ENCODE data around the gene SULT1A1.
"Not testable (repeated sequence)": the region's sequence is repeated elsewhere in the genome, so short reads cannot be mapped to it uniquely, and the experiment has no call there.

SULT1A1 gene

GRCh38 chr16:28609631-28610594, at the start of gene SULT1A1:
SULT1A1 (minus strand) TSS chr16:28610044; CDS start chr16:28608855, 1,189 bp downstream.
- peak in 1 of 10 donors; percentile 75 for DNase-seq
- intact Hi-C loops (cut with DNase I) = no loop called here

GRCh38 chr16:28639959-28640358, 30.1 kb upstream of the SULT1A1 start:
- intact Hi-C loops (cut with DNase I) = not testable (repeated sequence)

GRCh38 chr16:28638359-28638758, 28.5 kb upstream of the SULT1A1 start:
- DNase-seq; intact Hi-C loops (cut with DNase I): not testable (repeated sequence)

More at GRCh38 chr16:28639959-28640358, 30.1 kb upstream of the SULT1A1 start:
- DNase-seq = not testable (repeated sequence)

- DNase-seq; intact Hi-C loops (cut with DNase I): not testable (repeated sequence)
These were observed 27.9 kb upstream of the SULT1A1 start, which contains the start of gene NPIPB8 for GRCh38 chr16:28637765-28638164. NPIPB8 (plus strand) TSS chr16:28638065; CDS start chr16:28638361, 296 bp downstream.

- DNase-seq; intact Hi-C loops (cut with DNase I): not testable (repeated sequence)
These were observed 26.4 kb upstream of the SULT1A1 start for GRCh38 chr16:28636093-28636823.

GRCh38 chr16:28630905-28631304, 21.1 kb upstream of the SULT1A1 start:
- DNase-seq; intact Hi-C loops (cut with DNase I): not testable (repeated sequence)

- peak in 9 of 10 donors; percentile 19 to 94 (median 53) for DNase-seq
- intact Hi-C loops (cut with DNase I) = no loop called here
These were observed 13.4 kb upstream of the SULT1A1 start for GRCh38 chr16:28623172-28623711.

GRCh38 chr16:28622532-28623171, 12.8 kb upstream of the SULT1A1 start:
- intact Hi-C loops (cut with DNase I); DNase-seq: not testable (repeated sequence)

- intact Hi-C loops (cut with DNase I) = no loop called here
- no peak for DNase-seq
These were observed 11.8 kb upstream of the SULT1A1 start for GRCh38 chr16:28621481-28622155.

GRCh38 chr16:28620316-28620715, 10.5 kb upstream of the SULT1A1 start:
- intact Hi-C loops (cut with DNase I); DNase-seq: not testable (repeated sequence)

- intact Hi-C loops (cut with DNase I) = no loop called here
- no peak for DNase-seq
These were observed 8.0 kb upstream of the SULT1A1 start for GRCh38 chr16:28617874-28618273.

GRCh38 chr16:28616636-28617035, 6.8 kb upstream of the SULT1A1 start:
- DNase-seq = no peak
- intact Hi-C loops (cut with DNase I) = no loop called here

- peak in 1 of 10 donors; percentile 51 for DNase-seq
- intact Hi-C loops (cut with DNase I) = not testable (repeated sequence)
These were observed 6.4 kb upstream of the SULT1A1 start for GRCh38 chr16:28616224-28616577.

- peak in 9 of 10 donors; percentile 51 to 95 (median 69) for DNase-seq
- intact Hi-C loops (cut with DNase I) = not testable (repeated sequence)
These were observed 5.8 kb upstream of the SULT1A1 start for GRCh38 chr16:28615486-28616223.

GRCh38 chr16:28614561-28614960, 4.7 kb upstream of the SULT1A1 start:
- peak in 1 of 10 donors; percentile 31 for DNase-seq

GRCh38 chr16:28613912-28614311, 4.1 kb upstream of the SULT1A1 start:
- intact Hi-C loops (cut with DNase I); DNase-seq: not testable (repeated sequence)

More at GRCh38 chr16:28614561-28614960, 4.7 kb upstream of the SULT1A1 start:
- intact Hi-C loops (cut with DNase I) = not testable (repeated sequence)

GRCh38 chr16:28612359-28613280, 2.8 kb upstream of the SULT1A1 start:
- DNase-seq; intact Hi-C loops (cut with DNase I): not testable (repeated sequence)

Data from posterior cingulate gyrus (tissue), 11 donors.